ENCODE measurements around the gene RHBDF2. TPM values are rescaled to one million over a fixed set of nuclear protein-coding genes. Genes with fewer than 3 reads are reported as not detected.
"Not testable (repeated sequence)": the region's sequence is repeated elsewhere in the genome, so short reads cannot be mapped to it uniquely, and the experiment has no call there.

RHBDF2 gene
- polyA plus RNA-seq, 3 donors, result 36.9 to 124 (median 68.6) TPM

- H3K27me3 Mint-ChIP-seq (ENCODE audit: low read depth in 3 of 3), result peaks cover 45 to 53% (median 48%) of the 10 kb centered on the region in 3 donors
- Histone ChIP-seq H3K9me3 (replicated peaks in 1 of 2; ENCODE audit: control insufficient read depth in 1 of 2, insufficient read depth in 1 of 2, low read length in 2 of 2) (peaks cover 0 to 12% of the 10 kb centered on the region in 2 donors), H2AFZ (ENCODE audit: insufficient read depth, low read depth, low read length, poor library complexity, severe bottlenecking) (no peak overlapping the region), H4K20me1 (ENCODE audit: insufficient read depth, low read length) (no peaks in the 10 kb centered on the region), H3K9ac (ENCODE audit: insufficient read depth, low read length, poor library complexity, severe bottlenecking) (peak overlapping the region; percentile 12), H3K4me1 (ENCODE audit: control insufficient read depth in 1 of 2, insufficient read depth in 2 of 2, low read length in 2 of 2) (peaks cover 3 to 12% of the 10 kb centered on the region in 2 donors), H3K79me2 (ENCODE audit: insufficient read depth, low read length) (no peaks in the 10 kb centered on the region), H3K27ac (ENCODE audit: low read depth in 1 of 2, low read length in 2 of 2) (no peak overlapping the region), H3K27me3 (ENCODE audit: control insufficient read depth in 2 of 2, insufficient read depth in 2 of 2, low read length in 2 of 2) (peaks cover 23 to 29% of the 10 kb centered on the region in 2 donors), H3K4me2 (replicated peaks; ENCODE audit: extremely low read depth, low read length, poor library complexity, severe bottlenecking) (no peak overlapping the region), H3K36me3 (replicated peaks in 1 of 2; ENCODE audit: control insufficient read depth in 1 of 2, insufficient read depth in 2 of 2, low read length in 2 of 2) (no peaks in the 10 kb centered on the region), H3K4me3 (replicated peaks in 1 of 3; ENCODE audit: low read depth in 2 of 3, low read length in 3 of 3) (no peak overlapping the region)
- peaks cover 3 to 8% of the 10 kb centered on the region in 2 donors for H3K36me3 Mint-ChIP-seq
- H3K4me1 Mint-ChIP-seq, result peaks cover 6% of the 10 kb centered on the region
- DNase-seq, result no peak
- no peak for TF ChIP-seq CTCF (IDR thresholded peaks at IDR 0.05)
- intact Hi-C loops (cut with micrococcal nuclease), result no loop called here
- no peak overlapping the region for H3K27ac Mint-ChIP-seq
- H3K4me3 Mint-ChIP-seq, result peak overlapping the region in 1 of 2 donors; percentile 28
- H3K9me3 Mint-ChIP-seq, result peaks cover 0 to 6% (median 4%) of the 10 kb centered on the region in 7 donors
- 50% methylated on average over 2 of the region's 7 CpGs for WGBS (ENCODE audit: insufficient coverage)
Measured at GRCh38 chr17:76534831-76535732, 33.9 kb upstream of the RHBDF2 start.

DNA sequence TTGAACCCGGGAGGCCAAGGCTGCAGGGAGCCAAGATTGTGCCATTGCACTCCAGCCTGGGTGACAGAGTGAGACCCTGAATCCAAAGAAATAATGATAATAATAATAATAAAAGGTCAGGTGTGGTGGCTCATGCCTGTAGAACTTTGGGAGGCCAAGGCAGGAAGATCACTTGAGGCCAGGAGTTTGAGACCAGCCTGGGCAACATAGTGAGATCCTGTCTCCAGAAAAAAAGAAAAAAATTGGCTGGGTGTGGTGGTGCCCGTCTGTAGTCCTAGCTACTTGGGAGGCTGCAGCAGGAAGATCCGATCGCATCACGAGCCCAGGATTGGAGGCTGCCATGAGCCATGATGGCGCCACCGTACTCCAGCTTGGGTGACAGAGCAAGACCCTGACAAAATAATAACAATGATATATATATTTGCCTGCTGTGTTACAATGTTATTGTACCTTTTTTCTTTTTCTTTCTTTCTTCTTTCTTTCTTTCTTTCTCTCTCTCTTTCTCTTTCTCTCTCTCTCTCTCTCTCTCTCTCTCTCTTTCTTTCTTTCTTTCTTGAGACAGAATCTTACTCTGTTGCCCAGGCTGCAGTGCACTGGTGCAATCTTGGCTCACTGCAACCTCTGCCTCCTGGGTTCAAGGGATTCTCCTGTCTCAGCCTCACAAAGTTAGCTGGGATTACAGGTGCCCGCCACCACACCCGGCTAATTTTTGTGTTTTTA lies 32.6 kb upstream of the RHBDF2 start:
- H3K4me2 ChIP-seq (replicated peaks; ENCODE audit: extremely low read depth, low read length, poor library complexity, severe bottlenecking); H3K79me2 ChIP-seq (ENCODE audit: insufficient read depth, low read length); H3K9me3 Mint-ChIP-seq; H3K36me3 ChIP-seq (replicated peaks in 1 of 2; ENCODE audit: control insufficient read depth in 1 of 2, insufficient read depth in 2 of 2, low read length in 2 of 2); H3K4me3 Mint-ChIP-seq; H3K4me1 Mint-ChIP-seq; H2AFZ ChIP-seq (ENCODE audit: insufficient read depth, low read depth, low read length, poor library complexity, severe bottlenecking); H3K4me3 ChIP-seq (replicated peaks in 1 of 3; ENCODE audit: low read depth in 2 of 3, low read length in 3 of 3); H3K9ac ChIP-seq (ENCODE audit: insufficient read depth, low read length, poor library complexity, severe bottlenecking); H3K27ac ChIP-seq (ENCODE audit: low read depth in 1 of 2, low read length in 2 of 2); H3K36me3 Mint-ChIP-seq; H3K27ac Mint-ChIP-seq; H4K20me1 ChIP-seq (ENCODE audit: insufficient read depth, low read length); intact Hi-C loops (cut with micrococcal nuclease); DNase-seq: not testable (repeated sequence)
- 100% methylated on average over 3 of the region's 9 CpGs for WGBS (ENCODE audit: insufficient coverage)
- peaks cover 0 to 12% of the 10 kb centered on the region in 2 donors for H3K9me3 ChIP-seq (replicated peaks in 1 of 2; ENCODE audit: control insufficient read depth in 1 of 2, insufficient read depth in 1 of 2, low read length in 2 of 2)
- H3K27me3 ChIP-seq (ENCODE audit: control insufficient read depth in 2 of 2, insufficient read depth in 2 of 2, low read length in 2 of 2), result peaks cover 14 to 22% of the 10 kb centered on the region in 2 donors
- H3K27me3 Mint-ChIP-seq (ENCODE audit: low read depth in 3 of 3), result peaks cover 33 to 43% (median 35%) of the 10 kb centered on the region in 3 donors
- H3K4me1 ChIP-seq (ENCODE audit: control insufficient read depth in 1 of 2, insufficient read depth in 2 of 2, low read length in 2 of 2), result peaks cover 3 to 22% of the 10 kb centered on the region in 2 donors
